Muscle of leg (tissue), 11 donors: ENCODE data around the gene GCN1. TPM values are rescaled to one million over a fixed set of nuclear protein-coding genes. Genes with fewer than 3 reads are reported as not detected.

Source experiments
- DNase-seq: peaks from one replicate; pipeline ENCODE4 v3.0.0; 2013
- H3K27ac ChIP-seq: one replicate; pipeline ENCODE4 v1.5.1; 2013; ENCODE audit warnings: mild to moderate bottlenecking, low read length, control low read depth
- H3K27me3 ChIP-seq: one replicate; pipeline ENCODE4 v1.6.1; 2013; ENCODE audit warnings: low read length; ENCODE audit not compliant: control insufficient read depth, insufficient read depth
- H3K36me3 ChIP-seq: one replicate; pipeline ENCODE4 v1.6.1; 2013; ENCODE audit warnings: low read length; ENCODE audit not compliant: control insufficient read depth, insufficient read depth
- H3K4me1 ChIP-seq: one replicate; pipeline ENCODE4 v1.6.1; 2013; ENCODE audit warnings: low read length; ENCODE audit not compliant: control insufficient read depth, insufficient read depth
- H3K4me3 ChIP-seq: one replicate; pipeline ENCODE4 v1.5.1; 2013; ENCODE audit warnings: low read length, control low read depth
- H3K9me3 ChIP-seq: replicated peaks from 2 replicates; pipeline ENCODE4 v1.6.1; 2013; ENCODE audit warnings: low read depth, low read length; ENCODE audit not compliant: control insufficient read depth
- WGBS: methylation state at CpG from one replicate; pipeline ENCODE4 v1.1.5; 2013; ENCODE audit warnings: missing lambda C conversion rate; ENCODE audit not compliant: insufficient coverage; 5-methylcytosine and 5-hydroxymethylcytosine counted together
- polyA plus RNA-seq, 8 donors: library from polyadenylated mRNA; unstranded; fragments of 120-200 nt; gene quantifications; one replicate each; pipeline versions ENCODE4 v1.2.1 to v1.2.3, GENCODE V29; 2013; ENCODE audit warnings: inconsistent platforms in 1 of 8, low replicate concordance in 1 of 8; ENCODE audit not compliant: insufficient read length in 8 of 8, insufficient read depth in 1 of 8
- total RNA-seq: library from RNA; stranded (reverse); fragments of 120-200 nt; gene quantifications from one replicate; pipeline ENCODE4 v1.2.4, GENCODE V29; 2013

Gene GCN1
- total and polyA plus RNA-seq, 9 donors: 34.9 to 50.6 (median 43.5) TPM

DNA sequence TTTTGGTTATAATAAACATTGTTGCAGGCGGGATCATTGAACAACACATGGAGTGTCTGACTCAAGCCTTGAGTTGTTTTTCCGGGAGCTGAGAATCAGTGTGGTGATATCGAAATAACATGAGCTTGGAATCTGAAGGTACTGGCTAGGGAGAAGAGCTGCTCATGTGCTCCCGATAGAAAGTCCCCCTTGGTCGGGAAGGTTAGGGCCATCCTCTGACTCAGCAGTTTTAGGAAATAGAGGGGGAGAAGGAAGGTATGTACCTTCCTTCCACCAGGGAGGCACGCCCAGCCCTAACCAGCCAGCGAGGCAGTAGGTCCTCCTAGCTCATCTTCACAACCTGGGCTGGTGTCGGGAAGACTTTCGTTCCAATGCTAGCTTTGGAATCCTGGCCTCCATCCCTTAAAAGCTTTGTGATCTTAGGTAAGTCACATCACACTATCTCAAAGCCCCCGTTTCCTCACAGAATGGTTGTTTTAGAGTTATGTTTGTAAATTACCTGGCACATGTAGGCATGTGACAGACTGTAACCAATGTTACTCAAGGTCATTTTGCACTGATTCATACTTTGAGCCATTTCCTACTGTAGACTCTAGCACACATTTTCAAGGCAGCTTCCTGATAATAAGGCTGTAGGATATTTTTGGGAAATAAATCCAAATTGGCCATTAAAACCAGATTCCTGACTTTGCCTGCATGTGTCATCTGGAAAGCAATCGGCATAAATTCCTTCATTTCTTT lies 76.0 kb downstream of the GCN1 start:
- WGBS: 66% methylated on average over 8 of the region's 11 CpGs
- Histone ChIP-seq H3K27ac (no peak overlapping the region), H3K4me3 (no peak overlapping the region), H3K36me3 (peaks cover 27% of the 10 kb centered on the region), H3K4me1 (peaks cover 23% of the 10 kb centered on the region), H3K9me3 (no peaks in the 10 kb centered on the region), H3K27me3 (no peaks in the 10 kb centered on the region)
- no peak for DNase-seq

DNA sequence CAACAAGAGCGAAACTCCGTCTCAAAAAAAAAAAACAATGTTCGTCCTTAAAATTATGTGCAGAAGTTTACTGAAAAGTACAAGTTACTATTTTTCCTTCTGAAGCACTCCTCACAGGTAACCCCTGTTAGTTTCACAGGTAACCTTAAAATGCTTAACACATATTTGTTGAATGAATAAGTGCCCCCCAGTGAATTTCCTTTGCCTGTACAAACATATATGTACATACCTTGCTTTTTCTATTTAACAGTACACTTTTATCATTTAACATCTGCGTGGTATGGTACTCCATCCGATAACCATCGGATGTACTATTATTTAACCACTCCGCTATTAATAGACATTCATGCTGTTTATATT lies 76.6 kb downstream of the GCN1 start:
- Histone ChIP-seq H3K36me3 (peaks cover 30% of the 10 kb centered on the region), H3K27me3 (no peaks in the 10 kb centered on the region), H3K4me3 (peak overlapping the region; percentile 93), H3K27ac (no peak overlapping the region), H3K9me3 (no peaks in the 10 kb centered on the region), H3K4me1 (peaks cover 23% of the 10 kb centered on the region)
- WGBS: no CpG with 5 or more reads among the region's 7 CpGs
- no peak for DNase-seq

DNA sequence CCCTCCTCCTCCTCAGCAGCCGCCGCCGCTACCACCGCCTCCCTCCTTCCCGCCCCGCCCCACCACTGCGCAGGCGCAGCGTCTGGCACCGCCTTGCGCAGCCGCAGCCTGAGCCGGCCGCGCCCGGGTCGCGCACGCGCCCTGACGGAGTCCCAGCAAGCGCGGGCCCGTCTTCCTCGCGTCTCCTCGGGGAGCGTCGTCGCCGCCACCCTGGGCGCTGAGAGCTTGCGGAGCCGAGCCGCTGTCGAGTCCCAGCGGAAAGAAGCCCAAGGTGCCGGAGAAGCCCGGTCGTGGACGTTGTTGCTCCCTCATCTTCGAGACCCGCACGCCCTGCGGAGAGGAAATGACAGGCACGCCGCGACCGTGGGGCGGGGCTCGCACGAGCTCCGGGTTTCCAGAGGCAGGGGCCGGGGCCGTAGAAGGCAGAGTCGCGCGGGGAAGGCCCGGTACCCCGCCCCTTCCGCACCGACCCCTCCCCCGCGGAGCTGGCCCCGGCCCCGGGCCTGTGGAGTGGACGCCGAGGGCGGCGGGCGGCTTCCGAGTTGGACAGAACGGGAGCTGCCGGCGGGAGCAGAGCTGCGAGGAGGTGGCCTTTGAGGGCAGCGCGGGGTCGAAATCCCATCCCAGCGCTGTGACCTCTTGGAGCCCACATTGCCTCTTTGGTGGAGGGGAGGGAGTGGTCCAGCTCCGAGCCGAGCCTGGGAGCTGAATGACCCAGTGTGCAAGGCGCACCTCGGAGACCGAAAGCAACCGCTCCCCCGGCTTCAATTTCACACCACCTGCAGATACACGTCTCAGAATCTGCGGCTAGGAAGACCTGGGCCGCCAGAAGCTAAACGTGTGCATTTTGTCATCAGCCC lies 77.5 kb downstream of the GCN1 start:
- under 1% methylated on average over 84 of the region's 91 CpGs for WGBS
- peak overlapping the region; percentile 99 for H3K27ac ChIP-seq

DNA sequence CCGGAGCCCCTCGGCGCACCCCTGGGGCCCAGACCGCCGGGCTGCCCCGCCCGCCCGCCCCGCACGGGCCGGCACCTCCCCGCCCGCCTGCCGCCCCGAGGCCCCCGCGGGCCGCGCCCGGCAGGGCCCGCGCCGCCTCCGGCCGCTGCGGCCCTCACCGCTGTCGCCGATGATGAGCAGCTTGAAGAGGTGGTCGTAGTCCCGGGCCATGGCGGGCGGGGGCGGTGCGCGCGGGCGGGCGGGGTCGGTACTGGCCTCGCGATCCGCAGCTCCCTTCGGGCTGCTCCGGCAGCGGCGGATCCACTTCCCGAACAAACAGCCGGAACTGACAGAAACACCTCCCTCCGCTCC lies 78.1 kb downstream of the GCN1 start, which contains the start of gene RAB35:
TSS of gene RAB35 (minus strand) at position 313 of the 351 bp plus-strand sequence. CDS start at position 210, 103 bp downstream.
- DNase-seq: no peak
- Histone ChIP-seq H3K4me1 (peaks cover 23% of the 10 kb centered on the region), H3K36me3 (peaks cover 30% of the 10 kb centered on the region), H3K27ac (peak within 1 kb of the TSS; percentile 99), H3K9me3 (no peaks in the 10 kb centered on the region), H3K4me3 (peak within 1 kb of the TSS; percentile 93), H3K27me3 (no peaks in the 10 kb centered on the region)
- 0% methylated on average over 45 of the region's 50 CpGs for WGBS

More for the DNA sequence above, 77.5 kb downstream of the GCN1 start:
- peaks cover 23% of the 10 kb centered on the region for H3K4me1 ChIP-seq
- peak overlapping the region; percentile 93 for H3K4me3 ChIP-seq
- DNase-seq: peak; percentile 96
- no peaks in the 10 kb centered on the region for H3K27me3 ChIP-seq
- H3K9me3 ChIP-seq: no peaks in the 10 kb centered on the region
- peaks cover 30% of the 10 kb centered on the region for H3K36me3 ChIP-seq

DNA sequence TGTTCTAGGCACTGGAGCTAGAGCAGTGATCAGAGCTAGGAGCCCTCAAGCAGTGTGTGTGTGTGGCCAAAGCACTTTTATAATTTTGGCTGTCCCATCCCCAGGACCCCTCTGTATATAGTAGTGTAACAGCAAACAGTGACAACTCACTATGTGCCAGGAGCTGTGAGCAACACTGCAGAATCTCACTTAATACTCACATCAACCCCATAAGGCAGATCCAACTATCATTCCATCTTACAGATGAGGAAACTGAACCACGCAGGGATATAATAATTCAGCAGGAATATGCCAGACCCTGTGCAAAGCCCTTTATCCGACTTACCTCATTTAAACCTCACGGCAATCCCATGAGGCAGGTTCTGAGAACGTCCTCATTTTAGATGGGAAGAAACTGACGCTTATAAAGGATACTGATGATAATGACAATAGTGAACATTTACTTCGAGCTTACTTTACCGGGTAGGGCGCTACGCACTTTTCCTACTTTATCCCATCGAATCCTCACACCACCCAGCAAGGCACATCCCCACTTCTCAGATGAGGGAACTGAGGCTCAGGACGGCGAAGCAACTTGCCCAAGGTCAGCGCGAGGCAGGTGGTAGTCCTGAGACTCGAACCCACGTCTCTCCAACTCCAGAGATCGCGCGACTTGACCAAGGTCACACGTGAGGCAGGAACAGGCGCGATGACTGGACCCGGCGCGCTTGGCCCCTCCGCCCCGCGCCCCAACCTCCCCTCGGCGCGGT lies 78.6 kb downstream of the GCN1 start:
- Histone ChIP-seq H3K9me3 (no peaks in the 10 kb centered on the region), H3K4me1 (peaks cover 23% of the 10 kb centered on the region), H3K27me3 (no peaks in the 10 kb centered on the region), H3K27ac (peak overlapping the region; percentile 67), H3K36me3 (peaks cover 33% of the 10 kb centered on the region), H3K4me3 (peak overlapping the region; percentile 77)
- DNase-seq: peak; percentile 53
- WGBS: 15% methylated on average over 27 of the region's 31 CpGs

DNA sequence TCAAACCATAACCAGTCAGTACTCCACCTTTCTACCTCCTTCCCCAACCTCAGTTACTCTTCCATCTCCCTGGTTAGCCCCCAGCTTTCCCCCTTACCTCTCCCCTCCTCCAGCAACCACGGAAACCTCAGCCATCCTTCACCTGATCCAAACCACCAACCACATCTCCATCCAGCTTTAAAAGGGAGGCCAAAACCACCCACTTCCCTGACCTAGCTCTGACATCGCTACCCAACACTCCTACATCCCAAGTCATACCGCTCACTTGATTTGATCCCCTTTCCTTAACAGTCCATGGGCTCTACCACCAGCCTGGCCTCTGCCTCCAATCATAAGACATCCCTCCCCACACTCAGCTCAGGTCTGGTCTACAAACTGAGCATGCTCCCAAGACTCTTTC lies 79.4 kb downstream of the GCN1 start:
- no peak overlapping the region for H3K27ac ChIP-seq
- H3K4me1 ChIP-seq: peaks cover 26% of the 10 kb centered on the region
- H3K36me3 ChIP-seq: peaks cover 38% of the 10 kb centered on the region
- H3K27me3 ChIP-seq: no peaks in the 10 kb centered on the region
- H3K4me3 ChIP-seq: peak overlapping the region; percentile 77
- 83% methylated on average over 3 of the region's 3 CpGs for WGBS
- DNase-seq: no peak
- no peaks in the 10 kb centered on the region for H3K9me3 ChIP-seq

DNA sequence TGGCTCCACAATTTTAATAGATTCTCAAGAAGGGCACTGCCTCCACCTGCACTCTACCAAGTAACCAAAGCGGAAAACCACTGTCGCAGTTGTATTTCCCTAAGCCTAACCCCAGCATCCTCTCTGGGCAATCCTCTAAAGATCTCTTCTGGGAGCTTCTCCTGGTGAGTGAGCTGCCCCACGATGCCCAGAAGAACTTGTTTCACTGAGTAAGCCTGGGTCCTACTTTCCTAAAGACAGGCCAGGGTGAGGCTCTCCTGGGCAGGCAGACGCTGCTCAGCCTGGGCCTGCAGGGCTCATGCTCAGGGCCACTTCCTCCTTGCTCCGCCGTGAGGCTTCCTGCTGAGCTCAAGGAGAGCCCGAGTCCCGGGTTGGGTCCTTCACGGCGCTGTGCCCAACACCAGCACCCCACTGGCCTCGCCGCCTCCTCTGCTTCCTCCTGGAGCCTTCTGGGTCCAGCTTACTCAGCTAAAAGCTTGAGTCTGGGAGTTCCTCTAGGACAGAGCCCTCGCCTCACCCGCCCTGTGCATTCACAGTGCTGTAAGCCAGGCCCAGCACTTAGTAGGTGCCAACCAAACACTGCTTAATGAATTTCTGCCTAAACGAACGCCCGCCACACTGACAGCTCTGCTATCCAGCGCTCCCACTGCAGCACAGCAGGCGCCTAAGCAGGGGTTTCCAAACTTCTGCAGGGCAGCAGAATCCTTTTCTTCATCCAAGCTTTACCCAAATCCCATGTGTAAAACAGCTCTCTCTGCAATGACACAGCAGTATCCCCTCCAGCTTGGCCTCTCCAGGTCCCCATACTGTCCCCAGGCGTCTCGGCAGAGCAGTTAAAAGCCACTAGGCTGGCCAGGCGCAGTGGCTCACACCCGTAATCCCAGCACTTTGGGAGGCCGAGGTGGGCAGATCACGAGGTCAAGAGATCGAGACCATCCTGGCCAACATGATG lies 83.7 kb downstream of the GCN1 start:
- no peaks in the 10 kb centered on the region for H3K27me3 ChIP-seq
- H3K4me3 ChIP-seq: no peak overlapping the region
- WGBS: 69% methylated on average over 26 of the region's 26 CpGs
- H3K27ac ChIP-seq: no peak overlapping the region
- H3K36me3 ChIP-seq: peaks cover 36% of the 10 kb centered on the region
- H3K4me1 ChIP-seq: peaks cover 18% of the 10 kb centered on the region
- peak; percentile 74 for DNase-seq
- H3K9me3 ChIP-seq: no peaks in the 10 kb centered on the region

DNA sequence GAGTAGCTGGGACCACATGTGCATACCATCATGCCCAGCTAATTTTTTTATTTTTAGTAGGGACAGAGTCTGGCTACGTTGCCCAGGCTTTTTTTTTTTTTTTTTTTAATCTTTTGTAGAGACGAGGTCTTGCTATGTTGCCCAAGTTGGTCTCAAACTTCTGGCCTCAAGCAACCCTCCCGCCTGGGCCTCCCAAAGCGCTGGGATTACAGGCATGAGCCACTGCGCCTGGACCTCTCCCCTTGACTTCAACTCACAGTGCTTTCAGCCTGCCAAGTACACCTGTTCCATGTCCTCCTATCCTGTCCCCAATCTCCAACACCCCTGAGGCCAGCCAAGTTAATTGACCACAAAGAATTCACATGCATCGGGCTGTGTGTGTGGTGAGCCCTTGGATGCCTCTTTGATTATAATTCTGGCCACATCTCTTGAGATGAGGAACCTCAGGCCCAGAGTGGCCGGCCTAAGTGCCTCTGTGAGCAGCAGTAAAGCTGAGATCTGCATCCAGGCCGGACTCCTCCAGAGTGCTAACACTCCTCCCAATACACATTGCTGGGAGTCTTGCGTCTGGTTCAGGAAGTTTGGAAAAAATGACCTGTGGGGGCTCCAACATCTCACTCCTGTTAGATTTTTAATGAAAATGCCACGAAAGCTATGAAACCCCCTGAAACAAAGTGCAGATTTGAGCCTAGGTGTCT lies 84.8 kb downstream of the GCN1 start:
- WGBS: 90% methylated on average over 5 of the region's 10 CpGs
- Histone ChIP-seq H3K27ac (no peak overlapping the region), H3K4me1 (peaks cover 7% of the 10 kb centered on the region), H3K27me3 (no peaks in the 10 kb centered on the region), H3K9me3 (no peaks in the 10 kb centered on the region), H3K36me3 (peaks cover 34% of the 10 kb centered on the region), H3K4me3 (no peak overlapping the region)
- no peak for DNase-seq

DNA sequence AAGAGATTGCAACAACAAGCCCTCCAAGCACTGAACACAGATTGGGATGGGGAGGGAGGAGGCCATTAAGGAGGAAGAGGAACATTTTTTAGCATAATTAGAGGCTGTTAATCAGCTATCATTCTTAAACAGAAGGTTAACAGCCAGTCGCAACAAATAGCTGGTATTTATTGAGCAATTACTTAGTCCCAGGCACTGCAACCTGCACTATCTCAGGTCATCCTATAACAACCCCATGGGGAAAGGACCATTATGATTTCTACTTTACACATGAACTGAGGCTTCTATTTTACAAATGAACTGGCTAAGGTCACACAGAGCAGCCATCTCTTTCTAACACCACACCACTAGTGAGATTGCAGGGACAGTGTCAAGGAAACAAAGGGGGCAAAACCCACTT lies 88.4 kb downstream of the GCN1 start:
- no peaks in the 10 kb centered on the region for H3K27me3 ChIP-seq
- H3K4me1 ChIP-seq: peaks cover 26% of the 10 kb centered on the region
- H3K4me3 ChIP-seq: no peak overlapping the region
- no CpG with 5 or more reads among the region's 1 CpG for WGBS
- H3K27ac ChIP-seq: no peak overlapping the region
- H3K36me3 ChIP-seq: peaks cover 44% of the 10 kb centered on the region
- no peak for DNase-seq
- no peaks in the 10 kb centered on the region for H3K9me3 ChIP-seq
